ENCODE measurements around the gene ZDHHC9.

DNA sequence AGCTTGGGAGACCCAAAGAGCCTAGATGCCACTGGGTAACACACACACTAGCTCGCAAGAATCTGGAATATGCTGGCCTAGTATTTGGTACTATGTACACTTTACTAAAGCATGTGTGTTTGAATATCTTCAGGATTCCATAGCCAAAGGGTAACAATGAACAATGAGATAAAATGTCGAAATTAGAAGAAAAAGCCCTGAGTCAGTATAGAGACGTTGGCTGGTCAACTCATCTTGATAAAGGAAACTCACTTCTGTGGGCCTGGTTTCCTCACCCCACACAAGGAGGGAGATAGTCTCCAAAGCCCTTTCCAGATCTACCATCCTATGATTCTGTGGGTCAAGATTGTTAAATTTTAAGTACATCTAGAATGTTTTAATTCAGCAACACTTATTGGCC is 6.9 kb downstream of the ZDHHC9 start:
- TF ChIP-seq POLR2AphosphoS5 (IDR thresholded peaks at IDR 0.05; ENCODE audit: insufficient read depth in 1 of 2, low read depth in 1 of 2): no peak
- TF ChIP-seq, protein P1, sequence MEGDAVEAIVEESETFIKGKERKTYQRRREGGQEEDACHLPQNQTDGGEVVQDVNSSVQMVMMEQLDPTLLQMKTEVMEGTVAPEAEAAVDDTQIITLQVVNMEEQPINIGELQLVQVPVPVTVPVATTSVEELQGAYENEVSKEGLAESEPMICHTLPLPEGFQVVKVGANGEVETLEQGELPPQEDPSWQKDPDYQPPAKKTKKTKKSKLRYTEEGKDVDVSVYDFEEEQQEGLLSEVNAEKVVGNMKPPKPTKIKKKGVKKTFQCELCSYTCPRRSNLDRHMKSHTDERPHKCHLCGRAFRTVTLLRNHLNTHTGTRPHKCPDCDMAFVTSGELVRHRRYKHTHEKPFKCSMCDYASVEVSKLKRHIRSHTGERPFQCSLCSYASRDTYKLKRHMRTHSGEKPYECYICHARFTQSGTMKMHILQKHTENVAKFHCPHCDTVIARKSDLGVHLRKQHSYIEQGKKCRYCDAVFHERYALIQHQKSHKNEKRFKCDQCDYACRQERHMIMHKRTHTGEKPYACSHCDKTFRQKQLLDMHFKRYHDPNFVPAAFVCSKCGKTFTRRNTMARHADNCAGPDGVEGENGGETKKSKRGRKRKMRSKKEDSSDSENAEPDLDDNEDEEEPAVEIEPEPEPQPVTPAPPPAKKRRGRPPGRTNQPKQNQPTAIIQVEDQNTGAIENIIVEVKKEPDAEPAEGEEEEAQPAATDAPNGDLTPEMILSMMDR (IDR thresholded peaks at IDR 0.05): no peak

Data from vagina (tissue), 2 donors.